Measurements from ENCODE around the gene SLC25A21.

GRCh38 chr14:36716614-36717184 is 455.7 kb downstream of the SLC25A21 start:
- TF ChIP-seq CTCF (IDR thresholded peaks at IDR 0.05; ENCODE audit: low read depth, low read length, poor library complexity, severe bottlenecking) = no peak
- TF ChIP-seq EZH2phosphoT487 (IDR thresholded peaks at IDR 0.05; ENCODE audit: borderline replicate concordance, low read length) = no peak

Data from DOHH2 (cell line).